Activated T-cell treated with anti-CD3 and anti-CD28 coated beads, Interleukin-2, amount 50 U/mL, for 48 hours (primary cell): ENCODE measurements around the gene TLCD2.
"Not testable (repeated sequence)": the region's sequence is repeated elsewhere in the genome, so short reads cannot be mapped to it uniquely, and the experiment has no call there.

ENCODE experiments used
- DNase-seq, 2 experiments: peaks; one replicate each; pipeline ENCODE4 v3.0.0-alpha.2; 2020

Gene TLCD2

DNA sequence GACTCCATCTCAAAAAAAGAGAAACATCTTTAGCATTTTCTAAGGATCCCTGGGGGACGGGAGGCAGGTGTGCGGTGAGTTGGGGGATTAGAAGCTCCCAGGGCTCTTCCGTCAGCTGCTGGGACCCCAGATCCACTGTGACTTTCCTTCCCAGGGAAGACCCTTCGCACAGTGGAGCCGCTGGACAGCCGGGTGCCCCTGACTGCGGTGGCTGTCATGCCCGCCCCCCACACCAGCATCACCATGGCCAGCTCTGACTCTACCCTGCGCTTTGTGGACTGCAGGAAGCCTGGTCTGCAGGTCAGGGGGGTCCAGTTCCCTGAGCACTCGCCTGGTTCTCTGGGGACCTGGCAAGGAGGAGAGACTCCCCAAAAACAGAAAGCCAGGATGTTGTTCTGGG, 25.2 kb upstream of the TLCD2 start:
- DNase-seq, result no peak

DNA sequence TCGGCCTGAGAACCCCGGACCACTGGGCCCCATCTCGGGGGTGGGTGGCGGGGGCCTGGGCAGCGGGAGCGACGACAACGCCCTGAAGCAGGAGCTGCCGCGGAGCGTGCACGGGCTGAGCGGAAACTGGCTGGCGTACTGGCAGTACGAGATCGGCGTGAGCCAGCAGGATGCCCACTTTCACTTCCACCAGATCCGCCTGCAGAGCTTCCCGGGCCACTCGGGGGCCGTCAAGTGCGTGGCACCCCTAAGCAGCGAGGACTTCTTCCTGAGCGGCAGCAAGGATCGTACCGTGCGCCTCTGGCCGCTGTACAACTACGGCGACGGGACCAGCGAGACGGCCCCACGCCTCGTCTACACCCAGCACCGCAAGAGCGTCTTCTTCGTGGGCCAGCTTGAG, 23.6 kb upstream of the TLCD2 start:
- DNase-seq, result no peak

DNA sequence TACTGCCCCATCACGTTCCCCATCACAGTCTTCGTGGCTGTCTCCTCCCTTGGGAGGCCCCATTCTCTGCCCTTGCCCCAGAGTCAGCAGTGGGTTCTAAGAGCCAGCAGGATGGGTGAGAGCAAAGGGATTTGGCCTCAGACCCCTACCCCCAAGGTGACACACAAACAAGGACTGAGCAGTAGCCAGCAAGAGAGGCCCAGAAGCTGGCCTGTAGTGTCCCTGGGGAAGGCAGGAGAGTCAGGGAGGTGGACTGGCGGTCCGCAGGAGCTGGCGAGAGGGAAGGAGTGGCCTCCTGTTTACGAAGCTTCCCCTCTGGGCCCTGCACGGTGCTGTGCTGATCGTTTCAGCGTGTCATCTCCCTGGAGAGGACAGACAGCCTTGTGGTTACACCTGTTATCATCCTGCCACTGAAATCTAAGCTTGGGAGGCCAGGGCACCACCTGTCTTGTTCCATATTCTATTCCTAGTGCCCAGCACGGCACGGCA, 22.7 kb upstream of the TLCD2 start:
- DNase-seq, result no peak

DNA sequence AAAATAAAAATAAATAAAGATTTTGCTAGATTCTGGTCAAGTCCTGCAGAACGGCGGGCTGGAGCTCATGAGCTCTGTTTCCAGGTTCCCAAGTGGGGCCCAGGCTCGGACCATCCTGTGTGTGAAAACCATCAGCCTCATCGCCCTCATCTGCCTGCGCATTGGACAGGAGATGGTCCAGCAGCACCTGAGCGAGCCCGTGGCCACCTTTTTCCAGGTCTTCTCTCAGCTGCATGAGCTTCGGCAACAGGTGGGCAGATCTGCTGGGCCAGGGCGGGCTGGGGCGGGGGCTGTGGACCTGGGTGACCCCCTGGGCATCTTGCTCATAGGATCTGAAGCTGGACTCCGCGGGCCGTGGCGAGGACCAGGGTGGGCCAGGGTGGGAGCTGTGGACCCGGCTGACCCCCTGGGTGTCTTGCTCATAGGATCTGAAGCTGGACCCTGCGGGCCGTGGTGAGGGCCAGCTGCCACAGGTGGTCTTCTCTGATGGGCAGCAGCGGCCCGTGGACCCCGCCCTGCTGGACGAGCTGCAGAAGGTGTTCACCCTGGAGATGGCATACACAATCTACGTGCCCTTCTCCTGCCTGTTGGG, 22.2 kb upstream of the TLCD2 start:
- no peak for DNase-seq

DNA sequence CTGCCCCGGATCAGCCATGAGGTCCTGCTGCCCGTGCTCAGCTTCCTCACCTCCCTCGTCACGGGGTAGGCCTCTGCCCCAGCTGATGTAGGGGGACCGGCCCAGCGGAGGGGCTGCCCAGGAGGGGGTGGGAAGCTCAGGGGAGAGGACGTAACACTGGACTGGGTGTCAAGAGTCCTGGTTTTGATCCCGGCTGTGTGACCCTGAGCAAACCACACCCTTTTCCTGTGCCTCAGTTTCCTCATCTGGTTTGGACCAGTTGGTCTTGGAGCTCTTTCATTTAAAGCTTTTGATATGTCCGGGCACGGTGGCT, 21.0 kb upstream of the TLCD2 start:
- no peak for DNase-seq

DNA sequence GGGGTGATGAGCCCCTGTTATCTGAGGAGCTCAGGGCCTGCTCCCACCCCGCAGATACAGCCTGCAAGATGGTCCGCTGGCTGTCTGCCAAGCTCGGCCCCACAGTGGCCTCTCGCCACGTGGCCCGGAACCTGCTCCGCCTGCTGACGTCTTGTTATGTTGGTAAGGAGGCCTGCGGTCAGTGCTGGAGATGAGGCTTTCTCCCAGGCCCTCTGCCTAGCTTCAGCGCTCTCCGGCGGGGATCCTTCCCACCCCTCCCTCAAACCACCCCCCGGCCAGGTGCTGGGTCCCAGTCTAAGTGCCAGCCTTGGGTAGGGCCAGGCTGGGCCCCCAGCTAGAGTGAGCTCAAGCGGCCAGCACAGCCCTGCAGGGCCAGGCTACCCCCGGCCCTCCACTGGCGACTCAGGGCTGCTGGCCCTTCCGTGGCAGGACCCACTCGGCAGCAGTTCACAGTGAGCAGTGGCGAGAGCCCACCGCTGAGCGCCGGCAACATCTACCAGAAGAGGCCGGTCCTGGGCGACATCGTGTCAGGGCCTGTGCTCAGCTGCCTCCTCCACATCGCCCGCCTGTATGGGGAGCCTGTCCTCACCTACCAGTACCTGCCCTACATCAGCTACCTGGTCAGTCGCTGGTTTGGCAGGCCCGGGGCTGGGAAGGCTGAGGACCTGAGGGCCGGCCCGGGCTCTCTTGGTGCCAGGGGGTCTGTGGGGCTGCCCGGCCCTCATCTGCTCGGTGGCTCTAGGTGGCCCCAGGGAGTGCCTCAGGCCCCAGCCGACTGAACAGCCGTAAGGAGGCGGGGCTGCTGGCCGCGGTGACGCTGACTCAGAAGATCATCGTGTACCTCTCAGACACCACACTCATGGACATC, 20.4 kb upstream of the TLCD2 start:
- DNase-seq, result no peak

DNA sequence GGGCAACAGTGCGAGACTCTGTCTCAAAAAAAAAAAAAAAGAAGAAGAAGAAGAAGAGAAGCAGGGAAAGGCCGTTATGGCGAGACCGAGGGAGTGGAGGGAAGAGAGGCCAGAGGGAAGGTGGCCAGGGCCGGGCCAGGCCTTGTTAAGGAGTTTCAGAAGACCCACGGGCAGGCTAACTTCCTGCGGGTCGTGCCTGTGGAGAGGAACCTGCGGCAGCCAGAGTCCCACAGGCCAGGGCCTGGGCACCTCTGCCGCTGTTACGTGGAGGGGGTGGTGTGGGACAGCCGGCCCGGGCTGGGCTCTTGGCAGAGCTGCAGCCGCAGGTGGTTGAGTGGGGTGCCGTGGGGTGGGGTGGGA, 19.8 kb upstream of the TLCD2 start:
- DNase-seq, result no peak

DNA sequence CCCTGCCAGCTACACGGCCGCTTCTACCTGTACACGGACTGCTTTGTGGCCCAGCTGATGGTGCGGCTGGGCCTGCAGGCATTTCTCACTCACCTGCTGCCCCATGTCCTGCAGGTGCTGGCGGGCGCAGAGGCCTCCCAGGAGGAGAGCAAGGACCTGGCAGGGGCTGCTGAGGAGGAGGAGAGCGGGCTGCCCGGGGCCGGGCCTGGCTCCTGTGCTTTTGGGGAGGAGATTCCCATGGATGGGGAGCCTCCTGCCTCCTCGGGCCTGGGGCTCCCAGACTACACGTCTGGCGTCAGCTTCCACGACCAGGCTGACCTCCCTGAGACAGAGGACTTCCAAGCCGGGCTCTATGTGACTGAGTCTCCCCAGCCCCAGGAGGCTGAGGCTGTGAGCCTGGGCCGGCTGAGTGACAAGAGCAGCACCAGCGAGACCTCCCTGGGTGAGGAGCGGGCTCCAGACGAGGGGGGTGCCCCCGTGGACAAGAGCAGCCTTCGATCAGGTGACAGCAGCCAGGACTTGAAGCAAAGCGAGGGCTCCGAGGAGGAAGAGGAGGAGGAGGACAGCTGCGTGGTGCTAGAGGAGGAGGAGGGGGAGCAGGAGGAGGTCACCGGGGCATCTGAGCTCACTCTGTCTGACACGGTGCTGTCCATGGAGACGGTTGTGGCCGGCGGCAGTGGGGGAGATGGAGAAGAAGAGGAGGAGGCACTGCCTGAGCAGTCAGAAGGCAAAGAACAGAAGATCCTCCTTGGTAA, 17.9 kb upstream of the TLCD2 start:
- DNase-seq, result no peak

DNA sequence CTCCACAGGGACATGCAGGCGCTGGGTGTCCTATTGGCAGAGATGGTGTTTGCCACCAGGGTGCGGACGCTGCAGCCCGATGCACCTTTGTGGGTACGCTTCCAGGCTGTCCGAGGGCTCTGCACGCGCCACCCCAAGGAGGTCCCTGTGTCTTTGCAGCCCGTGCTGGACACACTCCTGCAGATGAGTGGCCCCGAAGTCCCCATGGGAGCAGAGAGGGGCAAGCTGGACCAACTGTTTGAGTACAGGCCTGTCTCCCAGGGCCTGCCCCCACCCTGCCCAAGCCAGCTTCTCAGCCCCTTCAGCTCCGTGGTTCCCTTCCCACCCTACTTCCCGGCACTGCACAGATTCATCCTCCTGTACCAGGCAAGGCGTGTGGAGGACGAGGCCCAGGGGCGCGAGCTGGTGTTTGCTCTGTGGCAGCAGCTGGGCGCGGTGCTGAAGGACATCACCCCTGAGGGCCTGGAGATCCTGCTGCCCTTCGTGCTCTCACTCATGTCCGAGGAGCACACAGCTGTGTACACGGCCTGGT, 17.1 kb upstream of the TLCD2 start:
- no peak for DNase-seq

DNA sequence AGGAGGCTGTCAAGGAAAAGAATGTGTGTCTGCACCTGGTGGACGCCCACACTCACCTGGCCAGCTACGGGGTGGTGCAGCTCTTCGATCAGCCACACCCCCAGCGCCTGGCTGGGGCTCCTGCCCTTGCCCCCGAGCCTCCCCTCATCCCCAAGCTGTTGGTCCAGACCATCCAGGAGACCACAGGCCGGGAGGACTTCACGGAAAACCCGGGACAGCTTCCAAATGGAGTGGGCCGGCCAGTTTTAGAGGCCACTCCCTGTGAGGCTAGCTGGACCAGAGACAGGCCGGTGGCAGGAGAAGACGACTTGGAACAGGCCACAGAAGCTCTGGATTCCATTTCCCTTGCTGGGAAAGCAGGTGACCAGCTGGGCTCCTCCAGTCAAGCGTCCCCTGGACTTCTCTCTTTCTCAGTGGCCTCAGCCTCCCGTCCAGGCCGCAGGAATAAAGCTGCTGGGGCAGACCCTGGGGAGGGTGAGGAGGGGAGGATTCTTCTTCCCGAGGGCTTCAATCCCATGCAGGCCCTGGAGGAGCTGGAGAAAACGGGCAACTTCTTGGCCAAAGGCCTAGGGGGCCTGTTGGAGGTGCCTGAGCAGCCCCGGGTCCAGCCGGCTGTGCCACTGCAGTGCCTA, 16.6 kb upstream of the TLCD2 start:
- no peak for DNase-seq

DNA sequence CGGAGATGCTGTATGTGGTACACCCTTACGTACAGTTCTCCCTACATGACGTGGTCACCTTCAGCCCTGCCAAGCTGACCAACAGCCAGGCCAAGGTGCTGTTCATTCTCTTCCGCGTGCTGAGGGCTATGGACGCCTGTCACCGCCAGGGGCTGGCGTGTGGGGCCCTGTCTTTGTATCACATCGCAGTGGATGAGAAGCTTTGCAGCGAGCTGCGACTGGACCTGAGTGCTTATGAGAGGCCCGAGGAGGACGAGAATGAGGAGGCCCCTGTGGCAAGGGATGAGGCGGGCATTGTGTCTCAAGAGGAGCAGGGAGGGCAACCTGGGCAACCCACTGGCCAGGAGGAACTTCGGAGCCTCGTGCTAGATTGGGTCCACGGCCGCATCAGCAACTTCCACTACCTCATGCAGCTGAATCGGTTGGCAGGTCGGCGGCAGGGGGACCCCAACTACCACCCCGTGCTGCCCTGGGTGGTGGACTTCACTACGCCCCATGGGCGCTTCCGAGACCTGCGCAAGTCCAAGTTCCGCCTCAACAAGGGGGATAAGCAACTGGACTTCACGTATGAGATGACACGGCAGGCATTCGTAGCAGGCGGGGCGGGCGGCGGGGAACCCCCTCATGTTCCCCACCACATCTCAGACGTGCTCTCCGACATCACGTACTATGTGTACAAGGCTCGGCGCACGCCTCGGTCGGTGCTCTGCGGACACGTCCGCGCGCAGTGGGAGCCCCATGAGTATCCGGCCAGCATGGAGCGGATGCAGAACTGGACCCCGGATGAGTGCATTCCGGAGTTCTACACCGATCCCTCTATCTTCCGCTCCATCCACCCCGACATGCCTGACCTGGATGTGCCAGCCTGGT, 15.7 kb upstream of the TLCD2 start:
- no peak for DNase-seq

DNA sequence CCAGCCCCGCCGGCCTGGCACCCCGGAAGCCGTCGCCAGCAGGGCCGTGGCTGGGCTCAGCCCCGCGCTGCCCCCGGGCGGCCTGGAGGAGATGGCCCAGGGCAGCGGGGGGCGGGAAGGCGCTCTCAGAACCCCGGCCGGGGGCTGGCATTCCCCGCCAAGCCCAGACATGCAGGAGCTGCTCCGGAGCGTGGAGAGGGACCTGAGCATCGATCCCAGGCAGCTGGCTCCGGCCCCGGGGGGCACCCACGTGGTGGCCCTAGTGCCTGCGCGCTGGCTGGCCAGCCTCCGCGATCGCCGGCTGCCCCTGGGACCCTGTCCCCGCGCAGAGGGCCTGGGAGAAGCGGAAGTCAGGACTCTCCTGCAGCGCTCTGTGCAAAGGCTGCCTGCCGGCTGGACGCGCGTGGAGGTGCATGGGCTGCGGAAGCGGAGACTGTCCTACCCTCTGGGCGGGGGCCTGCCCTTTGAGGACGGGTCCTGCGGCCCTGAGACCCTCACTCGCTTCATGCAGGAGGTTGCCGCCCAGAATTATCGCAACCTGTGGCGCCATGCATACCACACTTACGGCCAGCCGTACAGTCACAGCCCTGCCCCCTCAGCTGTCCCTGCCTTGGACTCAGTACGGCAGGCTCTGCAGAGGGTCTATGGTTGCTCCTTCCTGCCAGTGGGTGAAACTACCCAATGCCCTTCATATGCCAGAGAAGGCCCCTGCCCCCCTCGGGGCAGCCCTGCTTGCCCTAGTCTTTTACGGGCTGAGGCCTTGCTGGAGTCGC, 14.9 kb upstream of the TLCD2 start:
- no peak for DNase-seq

DNA sequence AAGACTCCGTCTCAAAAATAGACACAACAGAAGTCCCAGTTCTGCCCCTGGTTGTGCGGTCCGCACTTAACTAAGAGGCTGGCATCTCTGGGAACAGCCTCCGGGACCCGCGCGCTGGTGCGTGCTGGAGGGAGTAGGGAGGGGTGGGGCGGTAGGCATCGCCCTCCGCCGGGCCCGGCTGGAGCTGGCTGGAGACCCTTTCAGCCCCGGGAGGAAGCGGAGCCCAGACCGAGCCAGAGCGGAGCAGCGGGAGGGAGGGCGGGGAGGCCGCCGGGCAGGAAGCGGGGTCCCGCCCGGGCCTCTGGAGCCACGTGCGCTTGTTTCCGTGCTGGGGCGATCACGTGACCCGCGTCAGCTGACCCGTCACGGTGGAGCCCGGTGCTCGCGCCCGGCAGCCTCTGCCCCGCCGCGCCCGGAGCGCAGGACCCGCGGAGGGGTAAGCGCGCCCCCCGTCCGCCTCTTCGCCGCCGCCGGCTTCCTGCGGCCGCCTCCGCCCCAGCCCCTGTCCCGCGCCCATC, 14.2 kb upstream of the TLCD2 start, which contains the start of gene WDR81:
WDR81 (plus strand) TSS at position 354 of the 518 bp plus-strand sequence. CDS start 256 bp downstream, outside the sequence.
- peak; percentile 85 to 92 for DNase-seq

DNA sequence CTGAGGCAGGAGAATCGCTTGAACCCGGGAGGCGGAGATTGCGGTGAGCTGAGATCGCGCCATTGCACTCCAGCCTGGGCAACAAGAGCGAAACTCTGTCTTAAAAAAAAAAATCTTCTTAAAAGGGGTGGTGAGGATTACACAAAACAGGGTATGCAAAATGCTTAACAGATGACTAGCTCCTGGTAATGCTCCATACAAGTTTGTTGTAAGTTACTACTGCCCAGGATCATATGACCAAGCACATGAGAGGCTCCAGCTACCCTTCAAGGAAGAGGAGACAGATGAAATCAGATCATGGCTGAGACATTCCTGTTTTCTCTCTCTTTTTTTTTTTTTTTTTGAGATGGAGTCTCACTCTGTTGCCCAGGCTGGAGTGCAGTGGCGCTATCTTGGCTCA, 11.8 kb upstream of the TLCD2 start:
- DNase-seq, result not testable (repeated sequence)

DNA sequence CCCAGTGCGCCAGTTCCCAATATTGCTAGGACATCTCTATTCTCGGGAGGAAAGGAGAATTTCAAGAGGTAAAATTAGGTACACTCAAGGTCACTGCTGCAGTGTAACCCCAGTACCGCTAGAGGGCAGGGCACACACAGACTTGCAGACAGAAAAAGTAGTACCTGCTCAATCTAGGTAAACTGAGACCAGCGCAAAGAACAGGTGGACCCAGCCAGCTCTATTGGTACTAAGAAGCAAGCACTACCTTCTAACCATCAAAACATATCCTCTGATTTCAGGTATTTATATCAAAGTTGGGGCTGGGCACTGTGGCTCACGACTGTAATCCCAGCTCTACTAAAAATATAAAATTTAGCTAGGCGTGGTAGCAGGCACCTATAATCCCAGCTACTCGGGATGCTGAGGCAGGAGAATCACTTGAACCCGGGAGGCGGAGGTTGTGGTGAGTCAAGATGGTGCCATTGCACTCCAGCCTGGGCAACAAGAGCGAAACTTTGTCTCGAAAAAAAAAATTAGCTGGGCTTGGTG, 10.7 kb upstream of the TLCD2 start:
- DNase-seq, result peak; percentile 81 to 84

DNA sequence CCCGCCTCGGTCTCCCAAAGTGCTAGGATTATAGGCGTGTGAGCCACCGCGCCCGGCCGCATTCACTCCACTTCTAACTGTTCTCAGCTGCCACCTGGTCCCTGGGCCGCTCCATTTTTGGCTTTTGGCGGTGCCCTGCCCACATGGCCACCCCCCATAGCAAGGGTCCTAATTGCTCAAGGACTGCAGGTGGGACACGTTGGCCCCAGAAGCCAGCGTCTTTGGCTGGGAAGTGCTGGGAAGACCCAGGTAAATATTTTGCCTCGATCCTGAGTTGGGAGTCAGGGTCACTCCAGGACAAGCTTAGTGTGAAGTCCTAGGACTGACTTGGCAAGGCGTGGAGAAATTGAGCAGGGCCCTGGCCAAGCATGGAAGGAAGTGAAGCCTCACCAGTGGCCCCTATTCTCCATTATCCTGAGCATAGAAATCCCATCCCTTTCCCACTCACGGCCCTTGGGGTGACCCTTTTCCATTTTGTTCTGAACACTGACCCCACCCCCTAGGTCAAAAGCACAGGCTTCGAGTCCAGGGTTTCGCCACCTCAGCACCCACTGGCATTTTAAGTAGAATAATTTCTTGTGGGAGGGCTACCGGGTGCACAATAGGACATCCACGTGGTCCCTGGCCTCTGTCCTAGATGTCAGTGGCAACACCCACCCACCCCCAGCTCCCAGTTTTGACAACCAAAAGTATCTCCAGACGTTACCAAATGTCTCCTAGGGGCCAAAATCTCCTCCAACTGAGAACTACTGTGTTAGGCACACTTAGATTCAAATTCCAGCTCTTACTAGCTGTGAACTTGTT, 8.4 kb upstream of the TLCD2 start:
- DNase-seq, result no peak

DNA sequence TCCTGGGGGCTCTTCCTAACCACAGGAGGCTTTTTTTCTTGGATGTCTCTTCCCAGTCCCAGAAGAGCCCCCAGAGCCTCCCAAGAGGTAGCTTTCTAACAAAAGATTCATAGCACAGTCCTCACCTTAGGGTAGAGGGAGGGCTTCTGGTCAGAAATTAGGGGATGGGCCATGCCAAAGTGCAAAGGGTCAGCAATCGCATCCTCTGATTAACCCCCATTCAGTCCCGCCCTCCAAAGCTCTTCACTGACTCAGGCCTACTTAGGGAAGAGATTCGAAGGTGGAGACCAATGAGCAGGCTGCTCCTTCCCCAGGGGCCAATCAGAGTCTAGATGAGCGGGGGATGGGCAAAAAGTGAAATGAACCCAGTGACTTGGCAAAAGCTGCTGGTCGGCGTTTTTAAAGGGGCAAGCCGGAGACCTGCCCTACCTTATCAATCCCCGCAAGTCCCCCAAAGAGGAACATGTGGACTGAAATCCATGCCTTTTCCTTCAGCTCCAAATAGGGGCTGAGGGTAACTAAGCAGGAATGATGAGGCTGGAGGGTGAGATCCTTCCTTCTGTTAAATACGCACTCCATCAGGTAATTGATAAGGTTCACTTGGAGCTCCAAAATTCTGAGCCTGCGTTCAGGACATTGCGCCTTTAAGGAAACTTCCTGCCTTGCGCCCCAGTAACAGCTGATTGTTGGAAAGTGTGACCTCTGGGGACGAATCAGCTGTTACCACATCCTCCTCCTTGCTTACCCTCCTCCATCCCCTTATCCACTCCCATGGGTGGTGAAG, 6.9 kb upstream of the TLCD2 start:
- DNase-seq, result peak; percentile 88

DNA sequence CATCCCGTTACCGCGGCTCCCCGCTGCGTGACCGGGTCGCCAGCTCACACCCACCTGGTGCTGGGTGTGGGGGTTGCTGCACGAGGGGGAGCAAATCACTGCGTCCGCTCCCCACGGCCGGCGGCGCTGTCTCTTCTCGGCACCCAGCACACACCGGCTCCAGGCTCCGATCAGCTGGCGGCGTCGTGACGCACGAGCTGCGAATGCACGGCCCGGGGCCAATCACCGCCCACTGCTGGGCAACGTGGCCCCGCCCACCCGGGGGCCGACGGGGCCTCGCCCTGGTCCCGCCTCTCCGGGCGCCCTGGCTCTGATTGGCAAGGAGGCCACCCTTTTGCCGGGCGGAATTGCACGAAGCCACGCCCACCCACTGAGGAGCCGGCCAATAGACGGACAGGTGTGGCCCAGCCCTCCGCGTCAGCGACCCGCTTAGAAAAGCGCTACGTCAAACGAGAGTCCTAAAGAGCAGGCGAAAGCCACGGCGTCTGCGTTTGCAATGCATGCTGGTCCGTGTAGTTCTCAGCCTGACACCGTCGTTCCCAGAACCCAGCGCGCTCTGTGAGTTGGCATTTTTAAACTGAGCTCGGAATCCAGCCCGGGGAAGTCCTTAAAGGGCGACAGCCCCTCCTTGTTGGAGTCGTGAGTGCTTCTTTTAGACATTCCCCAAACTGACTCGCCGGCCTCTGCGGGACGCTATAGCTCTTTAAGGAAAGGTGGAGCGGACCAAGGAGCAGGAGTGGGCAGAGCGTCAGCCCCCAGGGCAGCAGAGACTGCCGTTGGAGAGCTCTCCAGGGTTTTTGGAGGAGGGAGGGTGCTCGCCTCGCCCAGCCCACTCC, 6.1 kb upstream of the TLCD2 start:
- DNase-seq, result peak; percentile 99 to 100
